PC-3 (cell line): Measurements from ENCODE around the gene ARMC5. TPM values are rescaled to one million over a fixed set of nuclear protein-coding genes. Genes with fewer than 3 reads are reported as not detected.

ENCODE experiments used
- ATAC-seq: fragments of 200-7000 bp; cut with Tn5 transposase; 2 replicates; pipeline ENCODE4 v1.9.1; 2020; ENCODE audit warnings: mild to moderate bottlenecking, moderate library complexity
- BruUV-seq: library from RNA; stranded (reverse); fragments of 400-500 nt; replicated peaks from 2 replicates; lab custom pipeline; 2021; lab: Mats Ljungman, UMichigan
- CTCF ChIA-PET: fragments of 300-600 bp; sonication (Branson Sonifier 250); formaldehyde crosslinking; loops from one replicate; lab custom pipeline; 2022; ENCODE audit warnings: antibody characterized with exemption; lab: Charles Lee
- POLR2A ChIA-PET: fragments of 300-600 bp; sonication (Branson Sonifier 250); formaldehyde crosslinking; loops from one replicate; lab custom pipeline; 2022; ENCODE audit warnings: antibody characterized with exemption; ENCODE audit not compliant: unreplicated experiment; lab: Charles Lee
- DNase-seq: peaks from one replicate; pipeline ENCODE4 v3.0.0-alpha.2; 2015
- H2AFZ ChIP-seq: fragments of 300-600 bp; sonication (generic); 2 replicates; pipeline ENCODE4 v1.6.0; 2016; ENCODE audit warnings: antibody characterized with exemption, low read length
- H3F3A ChIP-seq: fragments of 300-600 bp; sonication (generic); one replicate; pipeline ENCODE4 v1.6.0; 2017; ENCODE audit warnings: antibody characterized with exemption, low read length, control low read depth, mild to moderate bottlenecking; ENCODE audit not compliant: unreplicated experiment
- H3K27ac ChIP-seq: fragments of 300-600 bp; sonication (generic); 2 replicates; pipeline ENCODE4 v1.5.1; 2016; ENCODE audit warnings: mild to moderate bottlenecking, low read length
- H3K27me3 ChIP-seq: fragments of 300-600 bp; sonication (generic); 2 replicates; pipeline ENCODE4 v1.6.1; 2016; ENCODE audit warnings: low read length, mixed read lengths
- H3K36me3 ChIP-seq: fragments of 300-600 bp; sonication (generic); 2 replicates; pipeline ENCODE4 v1.6.1; 2016; ENCODE audit warnings: low read depth, mixed run types, low read length, mixed read lengths
- H3K4me1 ChIP-seq: fragments of 300-600 bp; sonication (generic); 2 replicates; pipeline ENCODE4 v1.5.1; 2016; ENCODE audit warnings: low read length; ENCODE audit not compliant: insufficient read depth
- H3K4me2 ChIP-seq: fragments of 300-600 bp; sonication (generic); 2 replicates; pipeline ENCODE4 v1.6.0; 2016; ENCODE audit warnings: low read length
- H3K4me3 ChIP-seq: fragments of 300-600 bp; sonication (generic); 2 replicates; pipeline ENCODE4 v1.5.1; 2016; ENCODE audit warnings: mild to moderate bottlenecking, low read length, mixed read lengths
- H3K79me2 ChIP-seq: fragments of 300-600 bp; sonication (generic); 2 replicates; pipeline ENCODE4 v1.6.1; 2017; ENCODE audit warnings: low read length, mixed read lengths
- H3K9ac ChIP-seq: fragments of 300-600 bp; sonication (generic); 2 replicates; pipeline ENCODE4 v1.6.0; 2016; ENCODE audit warnings: mild to moderate bottlenecking, low read length
- H3K9me2 ChIP-seq: fragments of 300-600 bp; sonication (generic); replicated peaks from 2 replicates; pipeline ENCODE4 v1.6.1; 2016; ENCODE audit warnings: mixed run types, low read length, mixed read lengths
- H3K9me3 ChIP-seq: fragments of 300-600 bp; sonication (generic); 2 replicates; pipeline ENCODE4 v1.6.1; 2016; ENCODE audit warnings: low read length, mixed read lengths
- H4K20me1 ChIP-seq: fragments of 300-600 bp; sonication (generic); 2 replicates; pipeline ENCODE4 v1.6.1; 2016; ENCODE audit warnings: low read length, mixed read lengths
- CTCF ChIP-seq: fragments of 300-600 bp; sonication (generic); conservative IDR thresholded peaks from 2 replicates; pipeline ENCODE4 v1.5.1; 2017; ENCODE audit warnings: antibody characterized with exemption, low read depth, mild to moderate bottlenecking, low read length
- intact Hi-C: fragments of 100-400 bp; cut with micrococcal nuclease; formaldehyde crosslinking; loops from 2 replicates; pipeline ENCODE4 v1.9.0; 2023
- total RNA-seq: library from RNA; depleted of rRNA; stranded (reverse); fragments of >200 nt; gene quantifications from 2 replicates; pipeline ENCODE4 v1.2.3, GENCODE V29; 2014; rRNA removed

The ARMC5 gene
- total RNA-seq, 1 experiment from 2014 or later = 5.8 TPM

GRCh38 chr16:31513884-31514283, 54.6 kb downstream of the ARMC5 start:
- CTCF ChIA-PET = no interaction called here
- BruUV-seq = no TSS peak
- TF ChIP-seq CTCF = no peak
- no peaks in the 10 kb centered on the region for H4K20me1 ChIP-seq
- H3F3A ChIP-seq = no peaks in the 10 kb centered on the region
- no peaks in the 10 kb centered on the region for H3K9me3 ChIP-seq
- DNase-seq (no peak), ATAC-seq (no peak)
- H3K36me3 ChIP-seq = no peaks in the 10 kb centered on the region
- no peak overlapping the region for H3K4me3 ChIP-seq
- H2AFZ ChIP-seq = no peak overlapping the region
- no peaks in the 10 kb centered on the region for H3K79me2 ChIP-seq
- no peak overlapping the region for H3K4me2 ChIP-seq
- no peaks in the 10 kb centered on the region for H3K27me3 ChIP-seq
- no peak overlapping the region for H3K27ac ChIP-seq
- H3K9me2 ChIP-seq = no peaks in the 10 kb centered on the region
- H3K9ac ChIP-seq = no peak overlapping the region
- H3K4me1 ChIP-seq = peaks cover 4% of the 10 kb centered on the region
- intact Hi-C loops = no loop called here
- POLR2A ChIA-PET = no interaction called here

Other genes starting within 250 kb of the ARMC5 start
- not detected in 2 replicates for gene TRIM72, start 245.4 kb upstream of the ARMC5 start, total RNA-seq
- not detected in 2 replicates for gene PYDC1, start 242.4 kb upstream of the ARMC5 start, total RNA-seq
- gene ITGAM, start 199.5 kb upstream of the ARMC5 start, total RNA-seq = not detected in 2 replicates
- not detected in 2 replicates for gene ITGAX, start 104.3 kb upstream of the ARMC5 start, total RNA-seq
- not detected in 2 replicates for gene ITGAD, start 66.2 kb upstream of the ARMC5 start, total RNA-seq
- gene COX6A2, start 31.1 kb upstream of the ARMC5 start, total RNA-seq = not detected in 2 replicates
- 0.52 TPM in 1 of 2 replicates, not detected in the other for gene ZNF843, start 16.7 kb upstream of the ARMC5 start, total RNA-seq
- gene TGFB1I1, start 12.7 kb downstream of the ARMC5 start, total RNA-seq = 11.2 and 12.5 TPM in 2 replicates
- gene SLC5A2, start 23.6 kb downstream of the ARMC5 start, total RNA-seq = 0.11 TPM in 1 of 2 replicates, not detected in the other
- gene RUSF1, start 48.9 kb downstream of the ARMC5 start, total RNA-seq = 39.9 and 44.3 TPM in 2 replicates
- gene AHSP, start 68.4 kb downstream of the ARMC5 start, total RNA-seq = not detected in 2 replicates